ENCODE measurements around the gene CDK16.
A peak's percentile ranks its signal among the peaks of the same experiment; 100 is the strongest.
"Not testable (repeated sequence)": the region's sequence is repeated elsewhere in the genome, so short reads cannot be mapped to it uniquely, and the experiment has no call there.

The CDK16 gene

DNA sequence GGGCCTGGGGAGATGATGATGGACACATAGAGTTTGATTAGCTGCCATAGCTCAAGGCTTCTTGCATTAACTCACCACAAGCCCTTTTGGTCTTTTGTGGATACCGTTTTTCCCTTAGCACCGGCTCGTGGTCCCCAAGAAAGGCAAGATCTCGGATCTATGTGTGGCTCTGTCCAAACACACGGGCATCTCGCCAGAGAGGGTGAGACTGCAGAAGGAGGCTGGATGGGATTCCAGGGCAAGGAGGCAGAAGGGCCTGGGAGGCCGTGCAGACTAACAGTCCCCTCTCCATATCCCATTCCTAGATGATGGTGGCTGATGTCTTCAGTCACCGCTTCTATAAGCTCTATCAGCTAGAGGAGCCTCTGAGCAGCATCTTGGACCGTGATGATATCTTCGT, 23.8 kb downstream of the CDK16 start:
- H3K27ac ChIP-seq = no peak overlapping the region
- DNase-seq (ENCODE audit: low read depth, low spot score) = no peak

- no peak for DNase-seq (ENCODE audit: low read depth, low spot score)
- no peak overlapping the region for H3K27ac ChIP-seq
These were observed 24.9 kb downstream of the CDK16 start for GRCh38 chrX:47243351-47243750.

- no peak overlapping the region for H3K27ac ChIP-seq
- DNase-seq (ENCODE audit: low read depth, low spot score) = no peak
These were observed 26.2 kb downstream of the CDK16 start for GRCh38 chrX:47244676-47245075.

- H3K27ac ChIP-seq = no peak overlapping the region
These were observed 26.7 kb downstream of the CDK16 start for GRCh38 chrX:47245156-47245555.

DNA sequence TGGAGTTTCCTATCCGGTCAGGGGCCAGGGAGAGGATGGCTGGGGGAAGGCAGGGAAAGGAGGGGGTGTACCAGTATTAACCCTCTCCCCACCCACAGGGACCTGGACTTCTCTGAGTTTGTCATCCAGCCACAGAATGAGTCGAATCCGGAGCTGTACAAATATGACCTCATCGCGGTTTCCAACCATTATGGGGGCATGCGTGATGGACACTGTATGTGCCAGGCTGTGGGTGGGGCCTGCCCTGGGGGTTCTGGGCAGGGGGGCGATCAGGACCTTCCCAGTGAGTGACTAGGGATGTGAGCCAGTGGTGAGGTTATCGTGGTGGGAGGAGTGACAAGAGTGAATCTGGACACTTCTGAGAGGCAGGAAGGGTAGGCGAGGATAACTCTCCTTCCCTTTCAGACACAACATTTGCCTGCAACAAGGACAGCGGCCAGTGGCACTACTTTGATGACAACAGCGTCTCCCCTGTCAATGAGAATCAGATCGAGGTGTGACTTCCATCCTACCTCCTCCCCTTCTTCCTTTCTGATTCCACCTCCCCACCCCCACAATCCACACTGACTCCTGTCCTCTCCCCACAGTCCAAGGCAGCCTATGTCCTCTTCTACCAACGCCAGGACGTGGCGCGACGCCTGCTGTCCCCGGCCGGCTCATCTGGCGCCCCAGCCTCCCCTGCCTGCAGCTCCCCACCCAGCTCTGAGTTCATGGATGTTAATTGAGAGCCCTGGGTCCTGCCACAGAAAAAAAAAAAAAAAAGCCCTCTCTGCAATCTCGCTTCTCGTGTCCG, 28.9 kb downstream of the CDK16 start:
- no peak overlapping the region for H3K27ac ChIP-seq
- DNase-seq (ENCODE audit: low read depth, low spot score) = no peak

More at GRCh38 chrX:47245156-47245555, 26.7 kb downstream of the CDK16 start:
- DNase-seq (ENCODE audit: low read depth, low spot score) = no peak

- no peak overlapping the region for H3K27ac ChIP-seq
- no peak for DNase-seq (ENCODE audit: low read depth, low spot score)
These were observed 29.5 kb downstream of the CDK16 start for GRCh38 chrX:47247999-47248320.

GRCh38 chrX:47248576-47248975, 30.1 kb downstream of the CDK16 start:
- H3K27ac ChIP-seq = no peak overlapping the region
- no peak for DNase-seq (ENCODE audit: low read depth, low spot score)

DNA sequence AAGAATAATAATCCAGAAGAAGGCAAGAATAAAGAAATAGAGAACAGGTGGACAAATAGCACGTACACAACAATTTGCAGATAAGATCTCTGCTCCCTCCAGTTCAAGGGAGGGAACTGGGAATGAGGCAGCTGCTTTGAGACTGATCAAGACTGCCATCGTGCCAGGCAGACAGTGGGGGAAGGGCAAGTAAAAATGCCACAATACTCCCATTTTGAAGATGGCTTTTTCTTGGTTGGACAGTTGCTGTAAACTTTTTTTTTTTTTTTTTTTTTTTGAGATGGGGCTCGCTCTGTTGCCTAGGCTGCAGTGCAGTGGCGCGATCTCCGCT, 31.5 kb downstream of the CDK16 start:
- no peak overlapping the region for H3K27ac ChIP-seq
- no peak for DNase-seq (ENCODE audit: low read depth, low spot score)

- DNase-seq (ENCODE audit: low read depth, low spot score); H3K27ac ChIP-seq: not testable (repeated sequence)
These were observed 39.1 kb downstream of the CDK16 start for GRCh38 chrX:47257620-47258019.

DNA sequence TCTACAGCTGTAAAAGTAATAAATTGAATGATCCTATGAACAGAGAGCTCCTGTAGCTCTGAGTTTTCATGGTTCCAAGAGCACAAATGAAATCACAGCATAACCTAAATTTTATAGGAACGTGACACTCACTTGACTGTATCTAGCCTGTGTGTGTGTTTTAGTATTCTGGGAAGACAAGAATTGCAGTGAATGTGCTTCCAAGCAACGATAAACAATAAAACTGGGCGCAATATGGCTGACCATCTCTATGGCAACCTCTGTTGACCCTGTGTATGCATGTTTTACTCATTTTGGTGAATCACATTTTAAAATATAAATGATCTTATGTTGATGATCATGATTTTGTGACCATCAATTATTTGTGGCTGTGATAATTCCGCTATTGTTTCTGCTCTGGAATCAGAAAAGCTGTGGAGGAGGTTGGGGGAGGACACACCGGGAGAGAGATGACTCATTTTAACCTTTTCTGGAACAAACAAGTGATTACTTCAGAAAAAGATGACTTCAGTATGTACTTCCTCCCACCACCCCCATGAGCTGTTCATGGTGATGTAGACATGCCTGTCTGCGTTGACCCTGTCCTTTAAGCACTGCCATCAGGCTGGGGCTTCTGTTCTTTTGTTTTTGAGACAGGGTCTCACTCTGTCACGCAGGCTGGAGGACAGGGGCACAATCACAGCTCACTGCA, 46.1 kb downstream of the CDK16 start:
- no peak overlapping the region for H3K27ac ChIP-seq
- DNase-seq (ENCODE audit: low read depth, low spot score) = no peak

- H3K27ac ChIP-seq = no peak overlapping the region
These were observed 48.2 kb downstream of the CDK16 start for GRCh38 chrX:47266643-47267042.

DNA sequence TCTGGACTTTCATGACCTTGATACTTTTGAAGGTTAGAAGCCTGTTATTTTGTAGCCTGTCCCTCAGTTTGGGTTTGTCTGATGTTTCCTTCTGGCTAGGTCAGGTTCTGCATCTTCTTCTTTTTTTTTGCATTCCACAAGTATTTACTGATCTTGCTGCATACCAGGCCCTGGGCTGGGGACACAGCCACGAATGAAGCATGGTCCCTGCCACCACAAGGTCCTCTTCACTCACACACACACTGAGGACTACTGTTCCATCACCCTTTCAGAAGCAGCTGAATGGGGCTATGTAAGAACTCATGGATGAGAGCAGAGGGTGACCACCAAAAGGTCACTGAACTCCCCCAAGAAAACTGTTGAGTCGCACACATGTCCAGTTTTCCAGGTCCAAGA, 53.5 kb downstream of the CDK16 start:
- H3K27ac ChIP-seq = no peak overlapping the region
- no peak for DNase-seq (ENCODE audit: low read depth, low spot score)

More at GRCh38 chrX:47266643-47267042, 48.2 kb downstream of the CDK16 start:
- DNase-seq (ENCODE audit: low read depth, low spot score) = no peak

GRCh38 chrX:47273011-47273730, 54.7 kb downstream of the CDK16 start:
- no peak for DNase-seq (ENCODE audit: low read depth, low spot score)
- no peak overlapping the region for H3K27ac ChIP-seq

DNA sequence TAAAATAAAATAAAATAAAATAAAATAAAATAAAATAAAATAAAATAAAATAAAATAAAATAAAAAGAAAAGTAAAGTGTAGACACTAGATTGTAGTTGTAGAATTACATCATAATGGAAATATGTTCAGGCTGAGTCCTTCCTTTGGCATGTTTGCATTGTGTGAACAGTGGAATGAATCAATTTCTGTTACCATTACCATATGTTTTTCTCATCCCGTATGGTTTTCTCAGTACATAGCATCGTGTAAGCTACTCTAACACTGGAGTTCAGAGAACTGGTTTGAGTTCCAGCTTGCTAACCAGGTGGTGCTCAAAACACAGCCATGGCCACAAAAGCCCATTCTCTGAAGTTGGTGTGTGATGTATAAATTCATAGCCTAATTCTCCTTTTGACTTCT, 60.2 kb downstream of the CDK16 start:
- no peak for DNase-seq (ENCODE audit: low read depth, low spot score)

More for the DNA sequence above, 60.2 kb downstream of the CDK16 start:
- peak overlapping the region; percentile 22 for H3K27ac ChIP-seq

All from epithelial cell of prostate (primary cell).